ENCODE data around the gene FOCAD.

- TF ChIP-seq CTCF (conservative IDR thresholded peaks at IDR 0.05 in 1 of 2, IDR thresholded peaks at IDR 0.05 in 1 of 2; ENCODE audit: extremely low read depth in 1 of 2, insufficient read depth in 1 of 2, low read depth in 1 of 2, low read length in 2 of 2) (no peak), EZH2 (IDR thresholded peaks at IDR 0.05; ENCODE audit: borderline replicate concordance, low read length) (no peak)
These were observed 107.6 kb downstream of the FOCAD start for GRCh38 chr9:20791682-20792081.
